Nucleus accumbens (tissue), 56 donors: ENCODE results near the gene TLNRD1.
A peak's percentile ranks its signal among the peaks of the same experiment; 100 is the strongest.

Source experiments
- DNase-seq, 56 donors: peaks; one replicate each; lab custom pipeline; 2025; lab: John Stamatoyannopoulos, UW

TLNRD1 gene

DNA sequence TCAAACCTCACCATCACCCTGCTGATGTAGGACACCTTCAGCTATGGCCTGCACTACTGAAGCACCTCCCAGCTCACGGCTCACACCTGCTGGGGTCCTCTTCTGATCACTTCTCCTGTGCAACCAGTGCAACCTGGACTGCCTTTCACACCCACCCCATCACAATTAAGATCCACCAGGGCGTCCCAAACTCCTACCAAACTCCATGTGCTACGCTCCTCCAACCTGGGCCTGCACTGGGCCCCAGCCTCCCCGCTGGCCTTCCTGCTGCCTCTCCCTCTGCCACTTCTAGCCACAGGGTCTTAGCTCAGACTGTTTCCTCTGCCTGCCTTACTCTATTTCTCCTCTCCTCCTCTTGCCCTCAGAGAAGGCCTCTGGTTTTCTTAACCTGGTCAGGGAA is 23.9 kb upstream of the TLNRD1 start:
- no peak for DNase-seq

DNA sequence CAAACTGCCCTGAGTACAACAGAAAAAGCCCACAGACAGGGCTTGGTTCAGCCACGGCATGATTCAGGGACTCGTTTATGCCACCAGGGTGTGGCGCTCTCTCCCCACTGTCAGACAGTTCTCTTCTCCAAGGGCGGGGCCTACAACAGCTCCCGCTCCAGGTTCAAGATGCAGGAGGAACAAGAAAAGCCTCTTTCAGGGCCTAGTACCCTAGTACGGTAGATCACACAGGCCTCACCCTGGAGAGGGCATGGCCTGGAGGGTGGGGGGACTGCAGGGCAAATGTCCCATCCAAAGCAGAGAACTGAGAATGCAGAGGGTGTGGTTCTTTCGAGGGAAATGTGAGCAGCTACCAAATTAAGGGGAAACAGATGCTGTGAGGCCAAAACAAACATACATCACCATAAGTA is 23.1 kb upstream of the TLNRD1 start:
- DNase-seq, result peak in 46 of 56 donors; percentile 17 to 81 (median 50)

DNA sequence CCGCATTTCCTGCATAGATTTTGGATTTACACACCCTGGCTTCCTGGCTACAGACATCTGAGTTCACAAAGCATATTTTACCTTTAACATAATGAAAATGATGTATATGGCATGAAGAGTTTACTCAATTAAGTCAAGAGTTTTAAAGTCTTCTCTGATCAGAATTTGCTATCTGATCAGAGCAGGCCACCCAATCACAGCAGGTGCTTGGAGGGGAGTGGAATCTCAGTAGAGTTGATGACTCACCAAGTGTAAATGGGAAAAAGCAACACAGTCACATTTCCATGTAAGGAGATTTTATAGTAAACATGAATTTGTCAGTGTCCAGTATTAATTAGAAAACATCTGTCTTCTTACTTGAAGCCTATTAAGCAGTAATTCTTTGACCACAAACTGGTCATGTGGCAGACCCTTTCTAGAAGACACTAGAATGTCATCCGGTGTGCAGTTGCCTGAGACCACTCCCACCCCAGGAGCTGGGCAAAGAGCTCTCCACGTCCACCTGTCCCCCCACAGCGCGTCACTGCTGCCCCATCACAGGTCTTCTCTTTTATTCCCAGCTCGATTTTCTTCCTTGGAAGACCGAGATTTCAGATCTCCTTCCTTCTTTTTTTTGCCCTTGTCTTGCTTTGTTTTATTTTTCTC is 21.9 kb upstream of the TLNRD1 start:
- DNase-seq, result no peak

DNA sequence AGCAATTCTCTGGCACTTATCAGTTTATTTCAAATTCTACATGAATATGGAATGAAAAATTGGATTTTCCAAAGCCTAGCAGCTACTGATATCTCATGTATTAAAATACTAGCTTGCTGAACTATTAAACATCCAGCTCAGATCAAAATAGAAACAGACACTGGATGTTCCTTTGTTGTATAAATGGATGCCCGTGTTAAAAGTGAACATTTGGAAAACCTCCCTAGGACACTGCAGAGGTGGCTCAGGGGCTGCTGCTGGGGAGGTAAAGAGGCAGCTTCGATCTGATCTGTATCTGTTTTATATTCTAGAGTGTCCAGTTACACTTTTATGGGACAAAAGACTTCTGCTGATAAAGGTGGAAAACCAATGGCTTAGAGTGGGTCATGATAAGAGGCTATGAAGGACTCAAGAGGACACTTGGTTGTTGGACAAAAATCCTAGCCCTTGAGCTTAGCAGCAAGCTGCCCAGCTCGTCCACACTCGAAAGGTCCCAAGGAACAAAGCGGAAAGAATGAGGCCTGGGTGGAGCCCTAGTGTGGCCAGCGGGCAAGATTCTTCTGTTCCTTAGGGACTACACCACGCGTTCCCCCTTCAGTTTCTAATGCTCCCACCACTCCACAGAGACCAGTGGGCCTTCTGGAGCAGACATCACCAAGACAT is 21.1 kb upstream of the TLNRD1 start:
- no peak for DNase-seq

DNA sequence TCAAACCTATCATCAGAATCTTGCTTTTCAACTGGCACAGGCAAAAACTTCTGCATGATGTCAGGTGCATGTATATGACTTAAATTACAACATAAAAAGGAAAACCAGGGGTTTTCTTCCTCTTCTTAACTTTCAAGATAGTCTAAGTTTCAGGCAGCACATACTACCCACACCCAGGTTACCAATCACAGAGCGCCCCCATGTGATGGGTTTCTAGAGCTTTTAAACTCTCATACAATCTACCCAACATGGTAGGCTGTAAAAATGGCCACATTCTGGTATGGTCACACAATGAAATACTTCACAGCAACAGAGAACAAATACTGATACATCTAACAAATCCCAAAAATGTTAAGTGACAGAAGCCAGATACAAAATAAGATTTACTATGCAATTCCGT is 18.5 kb upstream of the TLNRD1 start:
- DNase-seq, result no peak

- DNase-seq, result no peak
Observed at GRCh38 chr15:80982839-80983238, 17.9 kb upstream of the TLNRD1 start.

DNA sequence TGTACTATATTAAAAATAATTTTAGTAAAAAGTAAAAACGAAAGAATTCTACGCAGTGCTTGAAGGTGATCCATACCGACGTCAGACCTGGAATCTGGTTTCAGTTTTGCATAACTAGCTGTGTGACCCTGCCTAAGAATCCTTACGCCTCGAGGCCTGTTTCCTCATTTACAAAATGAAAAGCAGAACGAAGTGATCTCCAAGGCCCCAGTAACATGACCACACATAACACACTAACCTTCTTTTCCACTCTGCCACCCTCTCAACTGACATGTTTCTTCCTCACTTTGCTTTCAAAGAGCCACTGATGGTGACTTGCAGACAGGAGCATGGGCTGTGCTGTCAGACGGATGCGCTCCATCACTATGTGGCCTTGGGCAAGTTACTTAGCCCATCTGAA is 15.9 kb upstream of the TLNRD1 start:
- DNase-seq, result no peak

GRCh38 chr15:80985981-80986380 is 14.7 kb upstream of the TLNRD1 start:
- DNase-seq, result no peak

DNA sequence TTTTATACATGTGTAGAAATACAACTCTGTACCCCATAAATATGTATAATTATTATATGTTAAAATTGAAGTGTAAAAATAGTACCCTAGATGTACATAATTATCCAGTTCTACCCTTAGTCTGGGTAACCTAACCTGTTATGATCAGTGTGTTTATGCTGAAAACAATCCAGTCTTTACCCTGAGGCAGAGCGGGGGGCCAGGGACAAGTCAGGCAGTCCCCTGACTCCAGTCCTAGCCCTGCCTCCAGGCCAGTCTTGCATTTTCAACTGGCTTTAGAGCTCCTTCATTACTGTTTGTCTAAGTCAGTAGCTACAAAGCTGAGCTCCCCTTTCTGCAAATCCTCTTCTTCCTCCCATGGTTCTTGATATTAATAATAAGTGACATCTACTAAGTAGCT is 14.2 kb upstream of the TLNRD1 start:
- DNase-seq, result no peak

GRCh38 chr15:80988148-80988796 is 12.5 kb upstream of the TLNRD1 start:
- no peak for DNase-seq

GRCh38 chr15:80989081-80989517 is 11.6 kb upstream of the TLNRD1 start:
- peak in 1 of 56 donors; percentile 45 for DNase-seq

DNA sequence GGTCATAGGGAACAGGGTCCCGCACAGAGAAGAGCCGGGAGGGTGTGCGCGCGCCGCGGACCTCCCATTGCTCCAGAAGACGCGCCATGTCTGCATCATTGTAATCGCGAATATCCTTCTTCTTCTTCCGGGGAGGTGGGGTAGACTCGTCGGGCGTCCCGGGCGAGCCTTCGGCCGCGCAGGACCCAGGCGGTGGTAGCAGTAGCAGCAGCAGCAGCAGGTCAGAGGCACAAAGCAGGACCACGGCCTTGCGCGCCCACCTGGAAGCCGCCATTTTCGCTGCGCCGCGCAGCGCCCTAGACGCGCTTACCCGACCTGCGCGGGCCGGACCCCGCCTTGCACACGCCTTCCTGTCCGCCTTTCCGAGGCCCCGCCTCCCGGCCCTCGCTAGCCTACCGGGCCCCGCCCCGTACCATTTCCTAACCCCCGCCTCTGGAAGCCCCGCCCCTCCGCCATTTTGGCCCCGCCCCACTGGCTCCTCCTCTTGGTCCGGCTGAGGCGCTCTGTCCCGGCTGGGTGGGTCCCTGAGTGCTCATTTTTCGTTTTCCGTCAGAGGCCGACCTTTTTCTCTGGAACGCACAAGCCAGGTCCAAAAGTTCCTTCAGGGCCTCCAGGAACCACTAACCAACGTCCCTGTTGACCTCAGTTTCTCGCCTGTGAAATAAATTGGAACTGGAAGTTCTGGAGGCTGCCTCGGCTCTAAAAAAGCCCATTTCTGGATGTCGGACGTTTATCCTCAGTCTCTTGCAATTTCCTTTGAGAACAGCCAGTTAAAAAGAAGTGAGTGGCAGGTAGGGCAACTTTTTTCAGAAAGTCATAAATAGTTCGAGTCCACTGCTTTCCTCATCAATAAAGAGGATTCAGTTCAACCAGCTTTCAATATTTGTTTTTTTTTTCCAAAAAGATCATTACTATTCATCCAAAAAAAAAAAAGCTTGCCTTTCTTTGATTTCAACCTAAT is 10.9 kb upstream of the TLNRD1 start, which contains the start of gene MESD:
Gene MESD (minus strand): TSS at position 302 of the 961 bp plus-strand sequence. CDS start 28 bp downstream, at position 274.
- DNase-seq, result peak; percentile 63 to 99 (median 94)

DNA sequence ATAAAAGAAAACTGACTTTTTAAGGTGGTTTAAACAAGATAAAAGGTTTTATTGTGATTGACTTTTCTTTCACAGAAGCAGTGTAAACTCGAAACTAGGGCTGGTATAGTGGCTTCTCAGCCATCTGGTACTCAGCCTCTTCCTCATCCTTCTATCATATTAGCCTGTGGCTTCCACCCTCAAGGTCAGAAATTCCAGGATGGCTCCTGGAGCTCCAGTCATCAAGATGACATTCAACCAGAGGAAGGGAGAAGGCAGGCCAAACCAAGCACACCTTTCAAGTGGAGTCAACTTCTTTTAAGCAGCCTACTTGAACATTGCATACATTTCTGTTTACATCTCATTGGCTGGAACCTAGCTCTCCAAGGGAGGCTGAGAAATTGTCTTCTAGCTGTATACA is 9.8 kb upstream of the TLNRD1 start:
- no peak for DNase-seq

DNA sequence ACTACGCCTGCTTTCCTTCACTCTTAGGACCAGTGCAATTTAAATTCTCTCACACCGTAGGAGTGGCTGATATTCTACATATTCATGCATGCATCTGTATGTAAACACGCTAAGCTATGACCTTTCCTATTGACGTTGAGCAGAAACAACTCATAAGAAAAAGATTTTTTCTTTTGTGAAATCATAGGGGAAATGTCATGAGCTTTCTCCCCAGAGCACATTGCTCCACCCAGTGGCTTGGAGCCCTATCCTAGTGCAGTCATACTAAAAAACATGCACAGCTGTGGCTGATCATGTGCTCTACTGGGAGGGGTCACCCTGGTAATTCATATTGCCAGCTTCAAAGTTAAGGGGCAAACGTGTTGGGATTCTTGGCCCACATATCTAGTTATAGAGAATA is 9.3 kb upstream of the TLNRD1 start:
- DNase-seq, result peak in 42 of 56 donors; percentile 7 to 72 (median 44)

DNA sequence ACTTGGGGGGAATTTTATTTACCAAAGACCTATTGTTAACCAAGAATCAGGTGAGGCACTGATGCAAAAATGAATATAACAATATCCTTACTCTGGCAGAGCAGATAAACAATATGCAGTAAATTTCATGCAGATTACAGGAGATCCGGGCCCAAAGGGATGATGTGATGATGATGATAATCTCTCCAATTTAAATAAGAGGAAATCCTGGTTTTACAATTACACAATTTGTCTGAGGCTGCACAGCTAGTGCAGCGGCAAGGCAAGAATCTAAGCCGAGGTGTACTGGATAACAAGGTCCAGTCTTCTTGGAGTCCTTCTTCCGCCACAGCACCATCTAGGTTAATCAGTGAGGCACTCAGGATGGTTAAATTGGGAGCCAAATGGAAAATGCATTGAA is 8.7 kb upstream of the TLNRD1 start:
- DNase-seq, result no peak

DNA sequence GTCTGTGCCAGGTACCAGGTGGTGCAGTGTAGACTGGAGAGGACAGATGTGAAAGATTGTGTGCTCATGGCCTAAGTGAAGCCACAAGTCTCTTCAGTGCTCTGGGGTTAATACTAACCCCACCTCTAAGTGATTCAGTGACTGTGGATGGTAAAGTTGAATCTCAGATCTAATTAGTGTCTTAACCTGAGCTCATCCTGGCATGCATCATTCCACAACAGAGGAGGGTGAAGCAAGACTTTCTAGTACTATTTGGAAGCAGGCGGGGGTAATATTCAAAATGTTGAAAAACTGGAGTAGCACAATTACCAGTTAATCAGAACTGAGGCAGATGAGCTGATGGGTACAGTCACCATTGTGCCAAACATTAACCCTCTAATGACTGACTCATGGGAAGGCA is 8.3 kb upstream of the TLNRD1 start:
- no peak for DNase-seq

DNA sequence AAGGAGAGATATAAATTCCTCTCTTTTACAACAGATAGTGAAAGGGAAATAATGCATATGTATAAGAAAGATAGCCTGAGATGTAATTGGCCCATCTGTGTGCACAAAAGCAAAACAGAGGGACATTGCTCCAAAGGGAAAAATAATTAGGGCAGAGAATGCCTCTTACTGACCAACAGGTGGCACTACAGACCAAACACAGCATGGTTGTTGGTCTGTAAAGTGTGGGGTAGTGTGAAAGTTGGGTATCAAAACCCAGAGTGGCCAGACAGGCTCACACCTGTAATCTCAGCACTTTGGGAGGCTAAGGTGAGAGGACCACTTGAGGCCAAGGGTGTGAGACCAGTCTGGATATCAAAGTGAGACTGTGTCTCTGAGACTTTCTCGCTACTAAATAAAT is 4.5 kb upstream of the TLNRD1 start:
- no peak for DNase-seq

GRCh38 chr15:80997692-80998091 is 3.0 kb upstream of the TLNRD1 start:
- DNase-seq, result no peak

- no peak for DNase-seq
Observed at GRCh38 chr15:80998251-80998650, 2.5 kb upstream of the TLNRD1 start.

- DNase-seq, result no peak
Observed at GRCh38 chr15:80999623-81000036, 1.1 kb upstream of the TLNRD1 start.
